NCI-H2227 treated with DMSO at 0.1 percent for 48 hours (cell line): ENCODE data around the gene LRMDA.

Experiments used
- DNase-seq: peaks from one replicate; lab custom pipeline; 2025; lab: John Stamatoyannopoulos, UW

LRMDA gene

DNA sequence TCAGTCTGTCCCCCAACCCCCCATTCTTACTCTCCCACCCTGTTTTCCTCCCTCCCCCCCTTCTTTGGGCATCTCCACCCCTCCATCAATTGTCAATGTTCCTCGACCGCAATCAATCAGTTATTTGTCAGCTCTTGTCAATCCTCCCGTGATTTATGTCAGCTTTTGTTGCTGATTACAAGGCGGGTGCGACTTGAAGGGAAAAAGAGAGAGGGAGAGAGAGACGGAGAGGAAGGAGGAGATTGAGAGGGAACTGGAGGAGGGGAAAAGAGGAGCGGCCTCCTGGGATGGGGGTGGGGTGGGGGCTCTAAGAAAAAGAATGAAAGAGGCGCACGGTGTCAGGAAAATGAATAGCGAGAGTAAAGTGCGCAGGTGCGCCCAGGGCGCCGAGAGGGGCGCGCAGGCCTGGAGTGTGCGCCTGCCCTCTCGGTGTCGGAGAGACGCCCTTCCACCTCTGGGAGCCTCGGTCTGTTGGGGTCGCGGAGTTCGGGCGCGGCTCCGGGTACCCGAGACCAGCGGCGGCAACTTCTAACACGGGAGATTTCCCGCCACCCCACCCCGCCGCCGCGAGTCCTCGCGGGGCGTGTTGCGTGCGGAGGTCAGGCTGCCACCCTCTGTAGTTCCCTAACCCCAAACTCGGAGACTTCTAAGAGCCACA lies 28.8 kb upstream of the LRMDA start:
- peak; percentile 89 for DNase-seq

GRCh38 chr10:75403144-75403938 lies 28.1 kb upstream of the LRMDA start:
- DNase-seq, result peak; percentile 40

GRCh38 chr10:75403939-75404814 lies 27.2 kb upstream of the LRMDA start:
- DNase-seq, result peak; percentile 9

- DNase-seq, result peak; percentile 33
These were observed 26.4 kb upstream of the LRMDA start for GRCh38 chr10:75404815-75405597.

DNA sequence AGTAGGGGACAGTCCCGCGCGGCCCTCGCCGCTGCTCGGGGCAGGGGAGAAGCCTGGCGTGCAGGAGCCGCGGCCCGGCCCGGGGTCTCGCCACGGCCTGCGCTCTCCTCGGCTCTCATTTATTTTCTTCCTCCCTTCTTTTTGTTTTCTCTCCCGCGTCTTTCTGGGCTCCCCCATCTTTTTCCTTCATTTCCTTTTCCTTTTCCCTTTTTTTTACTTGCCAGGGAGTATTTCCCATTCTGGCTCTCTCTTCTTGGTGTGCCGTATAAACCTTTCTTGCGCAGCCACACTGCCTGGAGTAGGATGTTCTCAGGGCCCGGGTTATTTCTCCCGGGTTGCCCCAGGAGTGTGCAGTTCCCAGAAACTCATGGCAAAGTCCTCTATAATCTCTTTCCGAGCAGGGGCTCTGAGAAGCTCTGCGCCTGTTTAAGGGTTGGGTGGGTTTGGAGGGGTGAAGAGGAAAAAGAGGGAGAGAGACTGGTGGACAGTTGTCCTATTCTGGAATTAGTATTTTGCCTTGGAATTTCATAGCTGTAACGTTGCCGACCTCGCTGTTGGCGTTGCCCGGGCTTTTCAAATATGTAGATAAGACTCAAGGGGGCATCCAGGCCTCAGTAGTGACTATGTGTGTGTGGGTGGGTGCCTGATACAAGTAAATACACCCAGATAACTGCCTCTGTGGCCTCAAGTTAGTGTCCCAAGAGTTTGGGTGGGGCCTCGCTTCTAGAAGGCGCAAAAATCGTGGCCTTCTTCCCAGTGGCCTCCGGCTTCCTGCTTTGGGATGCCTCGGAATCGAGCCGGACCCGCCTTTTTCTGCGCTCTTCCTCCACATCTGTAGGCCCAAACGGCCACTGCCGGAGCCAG lies 25.6 kb upstream of the LRMDA start:
- DNase-seq, result no peak

DNA sequence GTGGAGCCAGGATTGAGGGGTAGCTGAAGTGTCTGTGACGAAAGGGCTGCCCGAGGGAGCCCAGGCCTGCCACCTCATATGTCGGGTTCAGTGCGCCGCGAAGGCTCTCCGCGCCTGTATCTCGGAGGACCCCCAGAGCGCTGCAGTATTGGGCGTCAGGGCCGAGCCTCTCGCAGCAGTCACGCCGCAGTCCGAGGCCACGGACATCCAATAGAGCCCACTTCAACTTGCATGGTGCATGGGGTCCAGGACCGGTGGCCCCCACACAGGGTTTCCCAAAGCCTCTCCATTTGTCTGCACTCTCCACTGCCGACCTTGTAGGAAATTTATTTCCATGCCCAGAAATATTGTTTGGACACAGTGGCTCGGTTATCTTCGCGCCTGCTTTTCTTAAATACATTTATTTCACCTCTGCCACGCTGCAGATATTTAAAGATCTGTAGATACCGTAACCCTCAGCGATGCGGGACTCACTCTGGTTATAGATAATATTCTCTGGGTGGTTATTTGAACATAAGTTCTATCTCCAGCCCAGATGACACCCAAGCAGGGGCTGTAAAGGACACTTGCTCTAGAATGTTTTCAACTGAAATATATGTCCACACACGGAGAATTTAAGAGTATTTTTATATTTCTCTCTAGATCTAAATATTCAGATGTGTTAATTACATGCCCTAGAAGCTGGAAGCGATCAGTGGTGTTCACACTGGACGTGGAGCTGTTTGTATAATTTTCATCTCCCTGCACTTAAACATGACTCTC lies 24.8 kb upstream of the LRMDA start:
- DNase-seq, result no peak

DNA sequence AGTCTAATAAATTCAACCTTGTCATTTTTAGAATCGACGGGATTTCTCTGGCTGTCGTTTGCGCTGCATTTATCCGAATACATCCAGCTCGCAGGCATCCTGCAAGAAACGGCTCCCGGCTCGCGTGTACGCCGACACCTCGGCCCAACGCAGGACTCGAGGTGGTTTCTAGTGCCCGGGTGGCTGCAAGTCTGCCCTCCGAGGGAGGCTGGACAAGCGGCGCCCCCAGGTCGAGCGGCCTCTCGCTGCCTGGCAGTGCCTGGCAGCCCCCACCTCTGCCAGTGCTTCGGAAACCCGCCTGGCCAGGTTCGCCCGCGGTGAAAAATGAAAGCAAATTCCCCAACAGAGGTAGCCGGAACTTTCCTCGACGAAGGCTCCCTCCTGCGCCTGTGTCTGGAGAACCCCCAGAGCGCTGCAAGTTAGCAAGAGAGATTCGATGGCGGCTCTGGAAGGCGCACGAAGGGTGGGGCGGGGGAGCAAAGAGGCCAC lies 24.2 kb upstream of the LRMDA start:
- DNase-seq, result no peak

DNA sequence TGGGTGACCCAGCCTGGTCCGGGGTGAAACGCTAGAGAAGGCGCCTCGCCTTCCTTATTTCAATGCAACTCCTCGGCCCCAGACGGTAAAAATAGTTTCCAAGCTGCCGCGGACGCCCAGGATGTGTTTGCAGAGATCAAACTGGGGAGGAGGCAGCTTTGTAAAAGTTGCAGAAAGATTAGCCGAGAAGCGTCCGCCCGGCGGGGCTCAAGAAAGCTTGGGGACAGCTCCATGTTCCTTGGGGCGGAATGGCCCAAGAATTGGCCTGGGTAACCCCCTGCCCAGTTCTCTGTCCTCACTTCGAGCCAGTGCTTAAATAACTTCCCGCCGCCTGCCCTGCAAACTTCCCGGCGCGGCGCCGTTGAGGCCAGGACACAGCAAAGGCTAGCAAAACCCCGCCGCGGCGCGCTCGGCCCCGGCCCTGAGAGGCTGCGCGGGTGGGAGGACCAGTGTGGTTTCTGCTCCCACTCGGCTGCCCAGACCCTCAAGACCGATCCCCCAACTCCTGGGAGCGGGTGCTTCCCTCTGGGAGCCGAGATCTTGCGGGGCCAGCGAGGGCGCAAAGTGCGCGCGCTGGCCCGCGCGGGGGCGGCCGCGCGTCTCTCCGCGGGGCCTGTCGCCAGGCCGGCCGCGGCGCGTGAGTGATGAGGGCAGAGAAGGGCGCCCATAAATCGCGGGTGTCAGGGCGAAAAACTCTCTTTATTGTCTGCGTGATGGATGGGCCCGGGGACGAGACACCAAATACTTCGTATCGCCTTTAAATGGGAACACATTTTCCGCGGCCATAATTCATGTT lies 23.5 kb upstream of the LRMDA start:
- DNase-seq, result no peak

GRCh38 chr10:75408509-75408875 lies 22.9 kb upstream of the LRMDA start:
- DNase-seq, result no peak

- peak; percentile 42 for DNase-seq
These were observed 22.2 kb upstream of the LRMDA start for GRCh38 chr10:75408911-75409885.

DNA sequence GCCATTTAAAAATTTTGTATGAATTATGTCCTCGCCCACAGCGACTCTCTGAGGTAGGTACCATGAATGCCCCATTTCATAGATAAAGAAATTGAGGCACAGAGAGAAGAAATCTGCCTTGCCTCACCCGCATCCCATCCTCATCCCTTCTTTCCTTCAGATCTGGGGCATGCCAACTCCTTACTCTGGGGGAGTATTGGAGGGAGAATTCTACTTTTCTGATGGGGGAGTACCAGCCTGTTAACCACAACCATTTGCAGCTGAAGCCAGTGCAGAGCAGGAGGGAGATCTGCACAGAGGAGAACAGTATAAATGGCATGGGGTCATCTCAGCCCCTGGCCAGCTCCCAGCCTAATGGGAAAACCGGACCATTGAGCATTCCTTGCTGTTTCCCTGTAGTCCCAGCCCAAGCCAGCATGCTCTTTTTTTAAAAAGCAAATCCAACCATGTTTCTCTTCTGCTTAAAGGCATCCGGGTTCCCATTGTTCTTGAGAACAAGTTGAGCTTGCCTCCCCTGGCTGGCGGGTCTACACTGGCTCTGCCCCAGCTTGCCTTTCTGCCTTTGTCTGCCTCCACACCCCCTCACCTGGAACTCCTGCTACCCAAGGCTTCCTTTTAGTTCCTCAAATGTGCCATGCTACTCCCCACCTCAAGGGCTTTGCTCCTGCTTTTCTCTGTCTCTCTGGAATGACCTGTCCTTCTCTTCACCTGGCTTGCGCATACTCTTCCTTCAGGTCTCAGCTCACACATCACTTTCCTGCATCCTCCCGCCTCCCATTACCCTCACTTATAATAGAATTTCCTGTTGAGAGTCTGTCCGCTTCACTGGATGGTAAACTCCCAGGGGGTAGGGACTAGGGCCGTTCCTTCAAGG lies 21.1 kb upstream of the LRMDA start:
- DNase-seq, result no peak

DNA sequence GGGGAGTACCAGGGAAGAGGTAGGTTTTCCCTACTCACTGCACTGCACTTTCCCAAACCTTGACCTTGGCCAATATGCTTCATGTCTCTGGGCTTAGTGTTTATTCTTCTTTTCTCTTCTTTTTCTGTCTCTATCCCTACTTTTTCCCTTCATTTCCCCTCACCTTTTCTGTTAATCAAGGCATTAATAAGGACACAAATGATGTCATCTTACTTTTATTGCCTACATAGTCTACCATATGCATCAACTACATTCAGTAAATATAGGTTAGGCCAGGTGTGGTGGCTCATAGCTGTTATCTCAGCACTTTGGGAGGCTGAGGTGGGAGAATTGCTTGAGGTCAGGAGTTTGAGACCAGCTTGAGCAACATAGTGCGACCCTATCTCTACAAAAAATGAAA lies 16.9 kb upstream of the LRMDA start:
- DNase-seq, result no peak

- no peak for DNase-seq
These were observed 13.9 kb upstream of the LRMDA start for GRCh38 chr10:75417522-75417927.

GRCh38 chr10:75418293-75418692 lies 13.1 kb upstream of the LRMDA start:
- DNase-seq, result no peak

DNA sequence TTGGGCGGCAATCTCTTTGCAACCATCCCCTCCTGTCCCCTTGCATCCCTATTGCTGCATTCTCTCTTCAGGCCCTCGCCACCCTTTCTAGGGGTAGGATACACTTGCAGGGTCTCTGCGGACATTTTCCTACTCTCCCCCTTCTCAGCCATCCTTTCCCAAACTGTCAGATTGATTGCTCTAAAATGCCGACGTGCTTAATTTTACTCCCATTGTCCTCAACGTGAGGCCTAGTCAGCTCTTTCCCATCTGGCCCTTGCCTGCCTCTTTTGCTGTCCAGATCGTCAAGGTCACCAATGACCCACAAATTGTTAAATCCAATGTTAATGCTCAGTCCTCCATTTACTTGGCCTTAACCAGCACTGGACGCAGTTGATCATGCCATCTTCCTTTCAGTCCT lies 12.7 kb upstream of the LRMDA start:
- no peak for DNase-seq

DNA sequence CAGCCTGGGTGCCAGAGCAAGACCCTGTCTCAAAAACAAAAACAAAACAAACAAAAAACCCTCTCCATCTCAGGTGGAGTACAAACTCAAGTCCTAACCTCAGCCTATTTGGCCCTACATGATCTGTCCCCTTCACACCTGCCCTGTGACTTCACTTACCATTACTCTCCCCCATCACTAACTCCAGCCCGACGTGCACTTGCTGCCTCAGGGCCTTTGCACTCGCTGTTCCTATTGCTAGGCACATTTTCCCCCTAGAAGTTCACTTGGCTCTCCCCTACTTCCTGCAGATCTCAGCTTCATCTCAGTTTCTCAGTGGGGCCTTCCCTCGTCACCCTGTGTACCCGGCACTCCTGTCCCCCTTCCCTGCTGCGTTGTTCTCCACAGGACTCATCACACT lies 8.5 kb upstream of the LRMDA start:
- DNase-seq, result no peak

- no peak for DNase-seq
These were observed 6.9 kb upstream of the LRMDA start for GRCh38 chr10:75424571-75424970.
